ENCODE measurements around the gene CTTNBP2NL.
"Not testable (repeated sequence)": the region's sequence is repeated elsewhere in the genome, so short reads cannot be mapped to it uniquely, and the experiment has no call there.

The CTTNBP2NL gene

DNA sequence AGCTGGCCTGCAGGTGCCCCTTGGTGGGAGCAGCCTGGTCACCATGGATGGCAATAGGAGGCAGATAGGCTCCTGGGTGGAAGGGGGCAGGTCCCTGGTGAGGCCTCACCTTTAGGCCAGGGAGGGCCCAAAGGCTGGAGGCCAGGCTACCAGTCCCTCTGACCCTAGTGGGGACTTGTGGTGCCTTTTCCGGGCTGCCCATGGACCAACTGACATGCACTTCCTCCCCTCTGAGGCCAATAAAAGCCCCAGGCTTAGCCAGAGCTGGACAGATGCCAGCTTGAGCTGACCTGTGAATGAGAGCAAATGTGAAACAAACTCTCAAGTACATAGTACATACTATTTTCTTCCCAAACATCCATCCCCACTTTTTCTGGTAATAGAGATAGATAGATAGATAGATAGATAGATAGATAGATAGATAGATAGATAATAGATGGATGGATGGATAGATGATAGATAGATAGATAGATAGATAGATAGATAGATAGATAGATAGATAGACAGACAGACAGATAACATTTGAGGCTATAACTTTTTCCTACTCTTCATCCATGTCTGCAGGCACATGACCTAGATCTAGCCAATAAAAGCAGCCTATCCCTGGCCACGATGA lies 9.2 kb upstream of the CTTNBP2NL start:
- DNase-seq = no peak

DNA sequence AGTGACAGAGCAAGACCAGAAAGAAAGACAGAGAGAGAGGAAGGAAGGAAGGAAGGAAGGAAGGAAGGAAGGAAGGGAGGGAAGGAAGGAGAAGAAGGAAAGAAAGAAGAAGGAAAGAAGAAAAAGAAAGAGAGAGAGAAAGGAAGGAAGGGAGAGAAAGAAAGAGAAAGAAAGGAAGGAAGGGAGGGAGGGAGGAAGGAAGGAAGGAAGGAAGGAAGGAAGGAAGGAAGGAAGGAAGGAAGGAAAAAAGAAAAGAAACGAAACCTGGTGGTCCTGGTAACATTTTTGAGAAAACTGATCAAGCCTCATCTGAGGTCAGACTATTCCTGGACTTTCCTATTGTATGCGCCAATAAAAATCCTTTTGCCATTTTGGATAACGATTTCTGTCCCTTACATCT lies 8.2 kb upstream of the CTTNBP2NL start:
- no peak for DNase-seq

DNA sequence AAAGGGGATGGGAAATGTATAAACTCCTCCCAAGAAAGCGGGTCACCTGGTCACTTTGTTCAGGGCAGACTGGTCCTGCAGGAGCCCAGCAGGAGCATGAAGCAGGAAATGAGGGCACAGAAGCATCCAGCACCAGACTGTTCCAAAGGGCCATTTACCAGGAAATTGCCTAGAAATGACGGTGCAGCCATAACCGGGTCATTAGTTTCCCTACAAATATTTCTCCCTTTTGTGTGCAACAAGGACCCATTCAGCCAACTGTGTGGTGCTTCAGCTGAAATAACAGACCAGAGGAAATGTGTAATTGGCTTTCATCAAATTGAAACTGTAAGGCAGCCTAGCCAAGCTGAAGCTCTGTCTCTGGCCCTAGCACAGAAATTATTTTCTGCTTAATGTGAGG lies 7.6 kb upstream of the CTTNBP2NL start:
- no peak for DNase-seq

DNA sequence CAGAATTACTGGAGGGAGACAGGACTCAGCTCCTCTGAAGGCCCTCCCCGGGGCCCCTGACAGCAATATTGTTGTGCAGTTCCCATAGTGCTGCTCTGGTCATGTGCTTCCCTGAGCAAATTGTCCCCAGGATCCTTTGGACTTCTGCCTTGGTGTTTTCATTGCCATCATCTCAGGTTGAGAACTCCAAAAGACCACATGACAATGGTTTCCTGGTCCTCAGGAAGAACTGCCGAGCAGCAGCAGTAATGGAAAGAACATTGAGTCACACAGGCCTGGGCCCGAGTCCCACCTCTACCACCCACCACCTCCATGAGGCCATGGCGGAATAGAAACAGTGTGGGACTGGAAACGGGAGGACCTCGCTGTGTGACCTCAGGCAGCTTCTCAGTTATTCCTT lies 6.3 kb upstream of the CTTNBP2NL start:
- DNase-seq = no peak

DNA sequence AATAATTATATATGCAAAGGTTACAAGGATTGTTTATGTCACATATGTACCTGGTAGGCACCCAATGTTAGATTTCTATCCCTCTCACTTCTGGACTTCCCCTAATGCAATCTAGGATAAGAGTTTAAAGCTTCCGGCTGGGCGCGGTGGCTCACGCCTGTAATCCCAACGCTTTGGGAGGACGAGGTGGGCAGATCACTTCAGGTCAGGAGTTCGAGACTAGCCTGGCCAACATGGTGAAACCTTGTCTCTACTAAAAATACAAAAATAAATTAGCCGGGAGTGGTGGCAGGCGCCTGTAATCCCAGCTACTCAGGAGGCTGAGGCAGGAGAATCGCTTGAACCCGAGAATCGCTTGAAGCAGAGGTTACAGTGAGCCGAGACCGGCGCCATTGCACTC lies 5.7 kb upstream of the CTTNBP2NL start:
- not testable (repeated sequence) for DNase-seq

DNA sequence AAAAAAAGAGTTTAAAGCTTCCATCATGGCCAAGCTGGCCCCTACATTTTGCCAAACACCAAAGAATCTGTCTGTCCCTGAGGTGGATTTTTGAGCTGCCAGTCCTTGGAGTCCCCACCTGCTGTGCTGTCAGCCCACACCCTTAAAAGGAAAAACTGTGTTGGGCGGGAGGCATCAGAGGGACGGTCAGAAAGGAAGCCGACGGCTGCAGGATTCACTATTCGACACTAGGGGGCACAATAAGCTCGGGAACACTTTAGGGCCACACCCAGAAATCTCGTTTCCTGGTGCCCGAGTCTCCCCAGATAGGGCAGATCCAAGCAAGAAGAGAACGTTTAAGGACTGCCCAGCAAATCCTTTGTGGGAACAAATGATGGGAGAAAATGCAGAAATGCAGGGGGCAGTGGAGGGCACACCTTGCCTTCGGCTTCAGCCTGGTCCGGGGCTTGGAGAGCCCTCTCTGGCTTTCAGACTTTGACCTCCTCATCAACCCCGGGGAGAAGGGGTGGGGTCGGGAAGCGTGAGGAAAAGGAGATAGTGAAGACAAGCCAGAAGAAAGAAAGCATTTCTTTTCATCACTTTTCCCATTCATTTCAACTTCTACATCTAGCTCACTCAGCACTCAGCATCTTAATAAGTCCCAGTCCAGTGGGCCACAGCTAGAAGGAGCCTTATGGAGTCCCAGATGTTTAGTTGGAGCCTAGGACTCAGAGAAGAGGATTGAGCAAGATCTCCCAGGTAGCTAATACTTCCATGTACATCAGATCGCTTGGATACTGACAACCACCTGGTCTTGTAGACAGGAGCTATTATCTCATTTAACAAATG lies 5.0 kb upstream of the CTTNBP2NL start:
- DNase-seq = peak; percentile 20

DNA sequence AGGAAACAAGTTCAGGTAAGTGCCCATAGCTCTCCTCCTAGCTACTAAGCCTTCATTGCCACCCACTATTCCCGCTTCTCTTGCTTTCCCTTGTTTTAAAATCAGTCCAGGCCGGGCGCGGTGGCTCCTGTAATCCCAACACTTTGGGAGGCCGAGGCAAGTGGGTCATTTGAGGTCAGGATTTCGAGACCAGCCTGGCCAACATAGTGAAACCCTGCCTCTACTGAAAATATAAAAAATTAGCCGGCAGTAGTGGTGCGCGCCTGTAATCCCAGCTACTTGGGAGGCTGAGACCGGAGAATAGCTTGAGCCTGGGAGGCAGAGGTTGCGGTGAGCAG lies 4.4 kb upstream of the CTTNBP2NL start:
- DNase-seq = no peak

DNA sequence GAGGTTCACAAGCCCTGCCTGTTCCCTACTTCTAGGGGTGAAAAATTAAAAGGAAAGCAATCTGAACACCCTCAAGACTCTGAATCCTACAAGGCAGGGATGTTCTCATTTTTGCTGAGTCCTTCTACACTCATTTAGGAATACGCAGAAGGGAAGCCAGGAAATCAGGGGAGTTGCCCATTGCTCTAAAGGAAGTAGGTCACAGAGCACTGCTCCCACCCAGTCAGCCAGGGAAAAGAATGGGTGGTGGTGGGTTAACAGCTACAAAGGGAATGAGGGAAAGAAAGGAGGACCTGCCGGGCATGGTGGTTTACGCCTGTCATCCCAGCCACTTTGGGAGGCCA lies 2.4 kb upstream of the CTTNBP2NL start:
- DNase-seq = no peak

DNA sequence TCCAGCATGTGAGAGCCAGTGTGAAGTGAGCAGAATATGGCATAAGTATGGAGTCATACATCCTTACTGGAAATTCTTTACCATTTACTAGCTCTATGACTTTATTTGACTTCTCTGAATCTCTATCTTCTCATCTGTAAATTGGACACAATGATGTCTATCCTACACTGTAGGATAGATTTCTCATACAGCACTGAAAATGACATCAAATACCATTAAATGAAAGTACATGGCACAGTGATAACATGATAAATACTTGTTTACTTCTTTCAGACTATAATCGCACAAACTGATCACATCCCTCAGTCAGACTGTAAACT lies 1.3 kb upstream of the CTTNBP2NL start:
- no peak for DNase-seq

DNA sequence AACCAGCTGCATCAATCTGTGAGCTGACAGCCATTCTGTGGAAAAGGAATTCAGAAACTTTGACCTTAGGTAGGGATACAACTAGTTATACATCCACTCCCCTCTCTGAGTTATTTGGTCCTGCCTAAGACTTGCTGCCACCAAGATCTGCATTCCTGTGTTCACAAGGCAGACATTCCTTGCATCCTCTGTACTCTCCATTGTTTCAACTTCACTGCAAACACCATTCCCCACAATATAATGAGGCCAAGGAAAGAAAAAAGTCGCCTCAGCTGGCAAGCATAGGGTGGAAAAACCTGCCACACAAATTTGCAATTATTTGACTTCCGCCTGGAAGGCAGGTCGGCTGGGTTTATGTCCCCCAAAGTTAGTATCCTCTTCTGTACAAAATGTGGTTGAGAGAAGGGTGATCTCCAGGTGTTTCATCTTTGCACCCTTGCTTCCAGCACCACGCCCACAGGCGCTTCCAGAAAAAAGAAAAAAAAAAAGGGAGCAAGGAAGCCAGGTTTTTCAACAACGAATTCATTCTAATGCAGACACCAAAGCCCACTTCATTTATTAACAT lies 676 bp upstream of the CTTNBP2NL start:
- no peak for DNase-seq

DNA sequence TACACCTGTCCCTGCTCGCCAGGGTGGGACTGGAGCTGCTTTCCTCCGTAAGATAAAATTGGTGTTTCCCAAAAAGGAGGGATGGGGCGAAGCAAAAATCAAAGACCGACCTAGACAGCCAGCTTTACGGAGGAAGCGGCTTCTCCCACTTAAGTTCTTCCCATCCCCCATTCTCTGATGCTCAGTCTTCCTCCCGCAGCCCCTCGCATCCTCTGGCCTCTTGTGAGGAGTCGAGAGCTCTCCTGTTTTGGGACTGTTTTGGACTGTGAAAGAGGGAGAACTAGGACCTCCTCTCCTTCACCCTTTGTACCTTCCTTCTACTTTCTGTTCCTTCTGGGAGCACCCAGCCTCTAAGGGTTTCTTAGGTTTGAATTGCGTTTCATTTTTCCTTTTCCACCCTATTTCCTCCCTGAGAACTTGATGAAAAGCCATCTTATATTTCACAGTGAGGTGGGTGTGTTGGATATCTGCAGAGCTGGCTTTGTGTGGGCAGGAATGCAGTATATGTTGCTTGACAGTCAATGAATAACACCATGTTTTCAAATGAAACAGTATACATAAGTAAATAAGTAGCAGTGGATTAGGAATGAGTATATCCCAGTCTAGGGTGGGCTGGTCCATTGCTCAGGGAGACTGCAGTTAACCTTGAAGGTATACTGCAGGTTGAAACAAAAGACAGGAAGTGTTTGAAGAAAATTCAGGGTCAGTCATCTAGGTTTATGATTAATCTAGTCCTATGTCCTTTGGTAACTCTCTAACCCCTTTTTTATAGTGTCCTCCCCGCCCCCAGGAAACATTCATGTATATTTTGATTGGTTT lies 848 bp downstream of the CTTNBP2NL start:
- no peak for DNase-seq

DNA sequence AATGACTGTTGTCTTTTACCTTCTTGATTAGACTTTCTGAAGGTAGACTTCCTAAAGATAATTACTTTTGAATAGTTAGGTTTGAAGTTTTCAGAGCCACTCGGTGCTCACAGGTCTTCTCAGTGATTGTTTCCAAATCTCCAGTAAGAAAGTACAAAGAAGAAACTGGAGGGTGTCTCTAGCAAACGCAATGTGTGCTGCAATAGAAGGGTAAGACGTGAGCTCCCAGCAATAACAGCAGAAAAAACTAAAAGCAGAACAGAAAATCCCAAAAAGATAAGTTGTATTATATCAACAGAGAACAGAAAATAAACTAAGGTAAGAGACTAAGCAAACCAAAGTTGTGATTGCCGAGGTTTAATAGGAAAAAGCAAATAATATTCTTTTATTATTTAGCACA lies 1.8 kb downstream of the CTTNBP2NL start:
- DNase-seq = no peak

DNA sequence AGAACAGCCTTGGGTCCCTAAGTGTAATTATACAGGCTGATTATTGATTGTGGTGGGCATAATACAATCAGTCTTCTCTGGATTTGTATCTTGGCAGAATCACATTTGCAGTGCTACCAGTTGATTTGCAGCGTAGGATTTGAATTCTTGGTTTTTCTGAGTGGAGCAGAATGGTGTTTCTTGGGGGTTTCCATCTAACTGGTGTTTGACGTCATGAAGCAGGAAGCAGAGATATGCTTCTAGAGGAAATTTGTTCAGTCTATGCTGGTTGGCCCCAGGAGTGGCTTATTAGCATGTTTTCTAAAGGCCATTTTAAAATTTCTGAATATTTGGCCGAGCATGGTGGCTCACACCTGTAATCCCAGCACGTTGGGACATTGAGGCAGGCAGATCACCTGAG lies 3.4 kb downstream of the CTTNBP2NL start:
- DNase-seq = no peak

DNA sequence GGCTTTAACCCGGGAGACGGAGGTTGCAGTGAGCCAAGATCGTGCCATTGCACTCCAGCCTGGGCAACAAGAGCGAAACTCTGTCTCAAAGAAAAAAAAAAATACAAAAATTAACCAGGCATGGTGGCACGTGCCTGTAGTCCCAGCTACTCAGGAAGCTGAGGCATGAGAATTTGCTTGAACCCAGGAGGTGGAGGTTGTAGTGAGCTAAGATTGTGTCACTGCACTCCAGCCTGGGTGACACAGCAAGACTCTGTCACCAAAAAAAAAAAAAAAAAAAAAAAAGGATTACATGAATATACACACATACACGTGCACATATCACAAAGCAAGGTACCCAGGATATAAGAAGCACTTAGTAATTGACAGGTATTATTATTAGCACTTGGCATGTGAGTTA lies 4.7 kb downstream of the CTTNBP2NL start:
- not testable (repeated sequence) for DNase-seq

DNA sequence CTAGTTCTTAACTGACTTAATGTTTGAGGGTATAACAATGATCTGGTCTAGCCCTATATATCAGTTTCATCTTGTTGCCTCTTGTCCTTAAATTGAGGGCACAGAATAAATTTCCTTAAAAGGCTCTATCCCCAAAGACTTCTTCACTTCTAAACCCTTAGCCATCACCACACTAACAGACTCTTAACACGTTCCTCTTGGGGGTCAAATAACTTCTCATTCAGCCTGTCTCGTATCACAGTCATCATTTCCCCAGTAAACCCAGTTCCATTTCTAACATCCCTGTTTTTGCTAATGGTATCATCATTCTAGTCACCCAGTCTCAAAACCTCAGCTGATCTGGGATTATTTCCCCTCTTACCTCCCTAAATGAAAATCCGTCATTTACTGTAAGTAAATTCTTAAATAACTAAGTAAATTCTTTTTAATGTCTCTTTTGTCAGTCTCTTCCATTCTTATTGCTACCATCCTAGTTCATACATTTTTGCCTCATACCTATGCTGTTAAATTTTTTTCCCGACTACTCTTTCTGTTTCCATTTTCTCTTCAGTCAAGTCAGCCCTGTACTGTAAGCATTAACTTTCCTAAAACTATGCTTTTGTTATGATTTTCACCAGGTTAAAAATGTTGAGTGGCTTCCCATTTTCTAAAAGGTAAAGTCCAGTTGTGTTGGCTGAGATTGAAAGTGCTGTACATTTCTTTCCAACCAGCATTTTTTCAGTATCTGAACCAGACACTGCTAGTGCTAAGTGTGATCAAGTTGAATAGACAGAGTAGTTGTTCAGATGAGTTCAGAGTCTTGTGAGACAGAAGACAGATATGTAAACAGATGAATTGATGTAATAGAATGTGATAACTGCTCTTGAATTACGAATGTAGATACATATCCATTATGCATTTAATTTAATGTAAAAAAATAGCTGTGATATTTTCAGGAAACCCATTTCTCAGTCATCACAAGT lies 6.9 kb downstream of the CTTNBP2NL start:
- no peak for DNase-seq

DNA sequence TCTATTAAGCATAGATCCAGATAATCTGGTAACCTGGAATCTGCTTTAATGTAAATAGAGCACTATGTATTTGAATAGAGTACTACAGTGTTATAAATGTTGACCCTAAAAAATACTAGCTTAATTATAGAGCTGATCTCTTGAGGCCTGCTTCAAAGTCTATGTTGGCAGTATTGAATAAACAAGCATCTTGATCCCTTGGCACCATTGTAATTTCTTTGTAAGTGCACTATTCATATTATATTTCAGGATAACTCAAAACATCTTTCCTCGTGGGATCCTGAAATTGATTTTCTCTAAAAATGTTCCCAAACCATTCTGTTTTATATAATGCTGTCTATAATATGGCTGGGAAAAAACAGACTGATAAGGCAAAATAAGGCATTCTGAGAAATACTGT lies 10.8 kb downstream of the CTTNBP2NL start:
- no peak for DNase-seq

DNA sequence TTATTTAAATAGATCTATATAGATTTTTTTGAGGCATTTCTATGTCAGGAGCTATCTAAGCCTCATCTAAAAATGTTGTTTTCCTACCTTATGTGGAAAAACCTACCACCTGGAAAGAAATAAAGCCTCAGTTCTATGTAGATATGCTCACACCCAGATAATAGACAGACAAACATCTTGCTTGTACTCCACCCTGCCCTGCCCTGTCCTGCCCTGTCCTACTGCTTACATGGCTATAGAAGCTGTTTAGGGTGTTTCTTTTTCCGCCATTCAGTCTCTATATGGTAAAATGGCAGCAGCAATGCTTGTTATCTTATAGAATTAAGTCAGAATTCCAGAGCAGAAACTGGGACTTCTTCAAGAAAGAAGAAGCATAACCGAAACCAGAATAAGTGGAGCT lies 13.4 kb downstream of the CTTNBP2NL start:
- DNase-seq = no peak

DNA sequence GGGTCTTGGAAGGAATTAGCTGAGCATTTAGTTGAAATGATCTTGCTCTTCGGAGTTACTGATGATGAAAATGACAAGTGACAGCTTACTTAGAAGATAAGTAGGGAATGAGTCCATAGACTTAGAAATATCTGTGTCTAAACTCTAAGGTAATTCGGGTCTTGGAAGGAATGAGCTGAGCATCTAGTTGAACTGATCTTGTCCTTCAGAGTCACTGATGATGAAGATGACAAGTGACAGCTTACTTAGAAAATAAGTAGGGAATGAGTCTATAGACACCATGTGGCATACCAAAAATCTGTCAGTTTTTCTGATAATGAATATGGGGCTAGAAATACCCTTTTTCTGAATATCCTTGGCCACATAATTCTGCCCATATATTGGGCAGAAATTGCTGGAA lies 14.7 kb downstream of the CTTNBP2NL start:
- DNase-seq = no peak

DNA sequence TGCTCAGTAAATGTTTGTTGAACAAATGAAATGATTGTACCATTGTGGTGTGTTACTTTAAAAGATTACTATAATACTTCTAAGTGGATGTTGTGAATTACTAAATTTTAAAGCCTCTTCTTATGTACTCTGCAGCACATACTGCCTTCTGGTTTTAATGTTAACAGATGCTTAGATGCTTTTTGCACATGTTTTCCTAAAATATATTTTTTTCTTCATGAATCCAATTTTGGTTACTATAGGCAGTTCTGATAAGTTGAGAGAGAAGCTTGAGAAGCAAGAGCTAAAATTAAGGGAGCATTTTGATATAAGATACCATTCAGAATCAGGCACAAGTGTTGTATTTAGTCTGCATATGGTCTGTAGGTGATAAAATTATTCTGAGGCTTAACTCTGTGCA lies 21.3 kb downstream of the CTTNBP2NL start:
- DNase-seq = no peak

DNA sequence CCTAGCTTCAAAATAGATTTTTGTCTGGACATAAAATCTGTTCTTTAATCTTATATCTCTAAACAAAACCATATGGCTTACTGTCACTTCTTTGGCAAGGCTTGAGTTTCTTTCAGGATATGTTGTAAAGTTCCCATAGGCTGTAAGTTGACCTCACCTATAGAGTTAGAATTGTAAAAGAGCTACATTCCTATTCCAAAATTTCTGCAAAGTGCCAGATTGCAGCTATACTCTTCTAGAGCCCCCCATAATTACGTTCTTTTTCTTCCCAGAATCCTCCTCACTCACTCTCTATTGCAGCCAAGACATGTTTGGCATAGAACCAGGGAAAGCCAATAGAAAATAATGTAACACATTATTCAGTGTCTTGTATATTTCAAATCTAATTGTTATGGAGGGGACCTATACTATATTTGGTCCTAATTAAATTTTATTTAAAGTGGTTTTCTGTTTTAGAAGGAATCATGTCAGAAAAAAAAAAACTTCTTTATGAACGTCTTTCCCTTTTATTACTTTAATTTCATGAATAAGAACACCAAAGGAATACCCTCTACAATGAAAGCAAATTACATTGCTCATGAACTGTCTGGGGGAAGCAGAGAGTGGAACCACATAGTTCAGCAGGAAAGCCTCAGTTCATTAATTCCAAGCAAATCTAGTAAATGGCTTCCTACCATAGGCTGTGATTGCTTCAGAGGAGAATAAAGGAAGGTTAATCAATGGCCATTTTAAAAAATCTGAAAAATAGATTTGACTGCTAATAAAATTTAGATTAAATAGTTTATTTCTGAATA lies 22.3 kb downstream of the CTTNBP2NL start:
- DNase-seq = no peak

DNA sequence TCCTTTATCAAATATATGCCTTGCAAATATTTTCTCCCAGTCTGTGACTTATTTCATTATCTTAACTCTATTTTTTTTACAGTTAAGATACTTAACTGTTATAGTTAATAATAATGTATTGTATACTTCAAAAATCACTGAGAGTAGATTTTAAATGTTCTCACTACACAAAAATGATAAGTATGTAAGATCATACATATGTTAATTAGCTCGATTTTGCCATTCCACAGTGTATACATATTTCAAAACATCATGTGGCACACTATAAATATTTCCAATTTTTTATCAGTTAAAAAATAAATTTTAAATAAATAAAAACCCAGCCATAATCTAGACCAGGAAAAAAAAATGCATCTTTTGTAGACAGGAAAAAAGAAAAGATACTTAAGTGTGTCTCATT lies 27.2 kb downstream of the CTTNBP2NL start:
- no peak for DNase-seq

DNA sequence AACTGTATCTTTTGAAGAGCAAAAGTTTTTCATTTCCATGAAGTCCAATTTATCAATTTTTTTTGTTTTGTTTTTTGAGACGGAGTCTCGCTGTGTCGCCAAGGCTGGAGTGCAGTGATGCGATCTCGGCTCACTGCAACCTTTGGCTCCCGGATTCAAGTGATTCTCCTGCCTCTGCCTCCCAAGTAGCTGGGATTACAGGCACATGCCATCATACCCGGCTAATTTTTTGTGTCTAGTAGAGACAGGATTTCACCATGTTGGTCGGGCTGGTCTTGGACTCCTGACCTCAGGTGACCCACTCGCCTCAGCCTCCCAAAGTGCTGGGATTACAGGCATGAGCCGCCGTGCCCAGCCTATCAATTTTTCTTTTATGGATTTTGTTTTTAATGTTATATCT lies 27.7 kb downstream of the CTTNBP2NL start:
- DNase-seq = not testable (repeated sequence)

Measured in GF-D8 (cell line).